ENCODE results near the gene OR6K2.

OR6K2 gene

GRCh38 chr1:158674302-158674701, 26.1 kb downstream of the OR6K2 start:
- Histone ChIP-seq H3K9me2 (replicated peaks; ENCODE audit: control insufficient read depth, low read length) (no peaks in the 10 kb centered on the region), H3K27ac (ENCODE audit: low read depth, low read length) (no peak overlapping the region), H3K36me3 (ENCODE audit: control insufficient read depth, low read length) (no peaks in the 10 kb centered on the region), H3K79me2 (ENCODE audit: control insufficient read depth, low read length) (no peaks in the 10 kb centered on the region), H3K9me3 (ENCODE audit: control insufficient read depth, insufficient read depth, low read length) (no peaks in the 10 kb centered on the region), H3F3A (ENCODE audit: control insufficient read depth, insufficient read depth) (no peaks in the 10 kb centered on the region), H4K20me1 (ENCODE audit: control insufficient read depth, insufficient read depth, low read depth, low read length) (no peaks in the 10 kb centered on the region), H3K4me2 (ENCODE audit: low read length) (no peak overlapping the region), H3K4me3 (ENCODE audit: low read length) (no peak overlapping the region), H3K4me1 (ENCODE audit: control insufficient read depth, low read length) (no peaks in the 10 kb centered on the region), H3K27me3 (ENCODE audit: control insufficient read depth, low read length) (no peaks in the 10 kb centered on the region)
- TF ChIP-seq EZH2phosphoT487 (IDR thresholded peaks at IDR 0.05; ENCODE audit: borderline replicate concordance, low read length) (no peak), CTCF (IDR thresholded peaks at IDR 0.05; ENCODE audit: low read depth, low read length, poor library complexity, severe bottlenecking) (no peak)

GRCh38 chr1:158666037-158666436, 34.4 kb downstream of the OR6K2 start:
- no peaks in the 10 kb centered on the region for H4K20me1 ChIP-seq (ENCODE audit: control insufficient read depth, insufficient read depth, low read depth, low read length)
- H3K27ac ChIP-seq (ENCODE audit: low read depth, low read length): no peak overlapping the region
- no peaks in the 10 kb centered on the region for H3K9me3 ChIP-seq (ENCODE audit: control insufficient read depth, insufficient read depth, low read length)
- no peaks in the 10 kb centered on the region for H3K4me1 ChIP-seq (ENCODE audit: control insufficient read depth, low read length)
- H3F3A ChIP-seq (ENCODE audit: control insufficient read depth, insufficient read depth): no peaks in the 10 kb centered on the region
- H3K79me2 ChIP-seq (ENCODE audit: control insufficient read depth, low read length): no peaks in the 10 kb centered on the region
- no peaks in the 10 kb centered on the region for H3K9me2 ChIP-seq (replicated peaks; ENCODE audit: control insufficient read depth, low read length)
- 0 out of 2 replicates have a peak, but pooled peaks cover 3% of the 10 kb centered on the region for H3K27me3 ChIP-seq (ENCODE audit: control insufficient read depth, low read length)
- no peak for TF ChIP-seq CTCF (IDR thresholded peaks at IDR 0.05; ENCODE audit: low read depth, low read length, poor library complexity, severe bottlenecking)
- TF ChIP-seq EZH2phosphoT487 (IDR thresholded peaks at IDR 0.05; ENCODE audit: borderline replicate concordance, low read length): no peak
- H3K36me3 ChIP-seq (ENCODE audit: control insufficient read depth, low read length): no peaks in the 10 kb centered on the region
- H3K4me2 ChIP-seq (ENCODE audit: low read length): no peak overlapping the region
- H3K4me3 ChIP-seq (ENCODE audit: low read length): no peak overlapping the region

- no peak overlapping the region for H3K4me3 ChIP-seq (ENCODE audit: low read length)
- H3K36me3 ChIP-seq (ENCODE audit: control insufficient read depth, low read length): no peaks in the 10 kb centered on the region
- no peak for TF ChIP-seq CTCF (IDR thresholded peaks at IDR 0.05; ENCODE audit: low read depth, low read length, poor library complexity, severe bottlenecking)
- no peak for TF ChIP-seq EZH2phosphoT487 (IDR thresholded peaks at IDR 0.05; ENCODE audit: borderline replicate concordance, low read length)
- H3K27me3 ChIP-seq (ENCODE audit: control insufficient read depth, low read length): peaks cover 3% of the 10 kb centered on the region; the same call in 1 of the 2 replicates
- H3K27ac ChIP-seq (ENCODE audit: low read depth, low read length): no peak overlapping the region
- peaks cover 8% of the 10 kb centered on the region for H3K4me1 ChIP-seq (ENCODE audit: control insufficient read depth, low read length)
- no peaks in the 10 kb centered on the region for H3K9me3 ChIP-seq (ENCODE audit: control insufficient read depth, insufficient read depth, low read length)
- H4K20me1 ChIP-seq (ENCODE audit: control insufficient read depth, insufficient read depth, low read depth, low read length): no peaks in the 10 kb centered on the region
- no peaks in the 10 kb centered on the region for H3K79me2 ChIP-seq (ENCODE audit: control insufficient read depth, low read length)
- no peaks in the 10 kb centered on the region for H3K9me2 ChIP-seq (replicated peaks; ENCODE audit: control insufficient read depth, low read length)
- no peaks in the 10 kb centered on the region for H3F3A ChIP-seq (ENCODE audit: control insufficient read depth, insufficient read depth)
- H3K4me2 ChIP-seq (ENCODE audit: low read length): peak overlapping the region; percentile 39
These were observed 45.9 kb downstream of the OR6K2 start for GRCh38 chr1:158654571-158654970.

All from DOHH2 (cell line).